ENCODE results near the gene SEMA3A.

GRCh38 chr7:84187813-84188510, 6.6 kb downstream of the SEMA3A start:
- no peak for TF ChIP-seq CTCF (IDR thresholded peaks at IDR 0.05; ENCODE audit: low read depth, low read length)
- TF ChIP-seq EZH2phosphoT487 (IDR thresholded peaks at IDR 0.05; ENCODE audit: low read depth) = no peak

All from OCI-LY3 (cell line).